ENCODE data around the gene TPM3. TPM values are rescaled to one million over a fixed set of nuclear protein-coding genes. Genes with fewer than 3 reads are reported as not detected.

TPM3 gene
- total and polyA plus RNA-seq, 12 donors, result 75.2 to 345 (median 114) TPM

- H3K4me1 ChIP-seq, result peaks cover 0 to 5% (median 0%) of the 10 kb centered on the region in 9 donors
- DNase-seq, result no peak
- intact Hi-C loops (cut with DNase I), result no loop called here
- H3K27ac ChIP-seq, result no peak overlapping the region
- no peaks in the 10 kb centered on the region for H3K9me3 ChIP-seq
- ATAC-seq, result peak in 1 of 8 donors; percentile 4
- TF ChIP-seq CTCF (IDR thresholded peaks at IDR 0.05), result no peak
- no peaks in the 10 kb centered on the region for H3K27me3 ChIP-seq
- H3K4me3 ChIP-seq, result no peak overlapping the region
- peaks cover 0 to 100% (median 92%) of the 10 kb centered on the region in 9 donors for H3K36me3 ChIP-seq
Observed at GRCh38 chr1:154167461-154167860, 24.4 kb downstream of the TPM3 start.

DNA sequence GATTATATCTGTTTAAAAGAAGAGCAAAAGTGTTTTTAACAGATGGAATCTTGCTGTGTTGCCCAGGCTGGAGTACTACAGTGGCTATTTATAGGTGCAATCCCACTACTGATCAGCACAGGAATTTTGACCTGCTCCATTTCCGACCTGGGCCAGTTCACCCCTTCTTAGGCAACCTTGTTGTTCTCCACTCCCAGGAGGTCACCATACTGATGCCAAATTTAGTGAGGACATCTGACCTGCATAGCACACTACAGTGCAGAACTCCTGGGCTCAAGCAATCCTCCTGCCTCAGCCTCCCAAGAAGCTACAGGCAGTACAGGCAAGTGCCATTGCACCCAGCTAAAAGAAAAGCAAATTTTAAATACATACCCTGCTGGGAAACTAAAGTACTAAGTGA, 25.7 kb downstream of the TPM3 start:
- Histone ChIP-seq H3K4me3 (no peak overlapping the region), H3K27ac (no peak overlapping the region), H3K4me1 (peaks cover 0 to 2% (median 0%) of the 10 kb centered on the region in 9 donors), H3K9me3 (no peaks in the 10 kb centered on the region), H3K36me3 (peaks cover 0 to 100% (median 84%) of the 10 kb centered on the region in 9 donors), H3K27me3 (no peaks in the 10 kb centered on the region)
- ATAC-seq, result no peak
- 64 to 76% methylated on average over 1 of the region's 1 CpG for WGBS, 2 donors
- intact Hi-C loops (cut with DNase I), result no loop called here
- no peak for DNase-seq
- TF ChIP-seq CTCF (IDR thresholded peaks at IDR 0.05), result no peak

- Histone ChIP-seq H3K27me3 (no peaks in the 10 kb centered on the region), H3K4me3 (no peak overlapping the region), H3K9me3 (peaks cover 0 to 9% (median 0%) of the 10 kb centered on the region in 11 donors), H3K4me1 (peaks cover 0 to 62% (median 20%) of the 10 kb centered on the region in 9 donors), H3K36me3 (peaks cover 0 to 99% (median 39%) of the 10 kb centered on the region in 9 donors), H3K27ac (peak overlapping the region in 2 of 10 donors; percentile 80 to 81)
- ATAC-seq (no peak), DNase-seq (no peak)
- no peak for TF ChIP-seq CTCF (IDR thresholded peaks at IDR 0.05)
- intact Hi-C loops (cut with DNase I), result no loop called here
Observed at GRCh38 chr1:154159554-154159953, 32.3 kb downstream of the TPM3 start.

DNA sequence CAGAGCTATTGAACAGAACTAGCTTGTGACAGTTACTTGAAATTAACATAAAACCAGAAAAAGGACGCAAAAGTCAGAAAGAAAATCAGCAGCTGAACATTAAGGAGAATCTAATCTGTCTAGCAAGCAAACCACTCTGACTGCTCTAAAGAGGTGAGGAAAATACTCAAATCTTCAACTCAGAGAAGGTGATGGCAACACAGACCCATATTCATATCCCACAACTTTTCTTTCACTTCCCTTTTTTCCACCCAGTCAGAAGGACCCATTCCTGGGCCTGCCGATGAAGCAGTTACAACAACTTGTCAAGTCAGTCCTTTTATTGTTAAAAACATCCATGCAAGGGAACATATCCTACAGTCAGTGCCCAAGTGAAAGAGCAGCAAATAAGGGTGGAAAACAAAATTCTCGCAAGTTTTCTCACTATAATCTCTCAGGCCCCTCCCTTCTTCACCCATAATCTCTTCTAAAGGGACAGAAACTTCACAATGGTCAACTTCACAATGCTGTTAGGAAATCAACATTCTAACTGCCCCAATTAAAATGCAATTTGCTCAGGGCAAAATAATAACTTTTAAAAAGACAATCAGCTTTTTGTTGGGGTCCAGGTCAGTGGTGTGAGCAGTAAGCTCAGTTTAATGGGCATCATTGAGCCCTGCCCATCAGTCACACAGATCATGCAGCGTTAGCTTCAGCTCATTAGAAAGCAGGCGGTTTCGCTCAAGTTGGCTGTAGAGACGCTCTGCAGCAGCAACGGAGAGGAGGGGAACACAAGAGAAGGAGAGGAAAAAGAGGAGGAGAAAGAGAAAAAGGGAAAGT, 33.4 kb downstream of the TPM3 start:
- Histone ChIP-seq H3K27me3 (no peaks in the 10 kb centered on the region), H3K27ac (peak overlapping the region in 2 of 10 donors; percentile 80 to 81), H3K4me3 (no peak overlapping the region), H3K36me3 (peaks cover 0 to 90% (median 29%) of the 10 kb centered on the region in 9 donors), H3K9me3 (peaks cover 0 to 9% (median 0%) of the 10 kb centered on the region in 11 donors), H3K4me1 (peaks cover 0 to 72% (median 22%) of the 10 kb centered on the region in 9 donors)
- no peak for TF ChIP-seq CTCF (IDR thresholded peaks at IDR 0.05)
- peak in 2 of 8 donors; percentile 7 to 33 for ATAC-seq
- intact Hi-C loops (cut with DNase I), result no loop called here
- 84 to 88% methylated on average over 8 of the region's 8 CpGs for WGBS, 2 donors
- DNase-seq, result no peak

Data from heart right ventricle (tissue), 16 donors.